ENCODE measurements around the gene GTF3C1.

Gene GTF3C1

GRCh38 chr16:27464626-27465482 lies 84.9 kb downstream of the GTF3C1 start:
- in situ Hi-C loops (cut with HindIII; ENCODE audit: low sequenced_read_pairs) = no loop called here
- H3K4me3 ChIP-seq (ENCODE audit: low read depth, low read length) = no peak overlapping the region
- TF ChIP-seq CTCF (IDR thresholded peaks at IDR 0.05; ENCODE audit: low read depth, low read length) = no peak
- no peak for DNase-seq (ENCODE audit: low read depth, low spot score)

GRCh38 chr16:27463741-27464591 lies 85.7 kb downstream of the GTF3C1 start:
- no peak for TF ChIP-seq CTCF (IDR thresholded peaks at IDR 0.05; ENCODE audit: low read depth, low read length)
- in situ Hi-C loops (cut with HindIII; ENCODE audit: low sequenced_read_pairs) = no loop called here
- DNase-seq (ENCODE audit: low read depth, low spot score) = no peak
- H3K4me3 ChIP-seq (ENCODE audit: low read depth, low read length) = no peak overlapping the region

GRCh38 chr16:27462846-27463682 lies 86.6 kb downstream of the GTF3C1 start:
- no peak for DNase-seq (ENCODE audit: low read depth, low spot score)
- no peak for TF ChIP-seq CTCF (IDR thresholded peaks at IDR 0.05; ENCODE audit: low read depth, low read length)
- in situ Hi-C loops (cut with HindIII; ENCODE audit: low sequenced_read_pairs) = no loop called here
- no peak overlapping the region for H3K4me3 ChIP-seq (ENCODE audit: low read depth, low read length)

DNA sequence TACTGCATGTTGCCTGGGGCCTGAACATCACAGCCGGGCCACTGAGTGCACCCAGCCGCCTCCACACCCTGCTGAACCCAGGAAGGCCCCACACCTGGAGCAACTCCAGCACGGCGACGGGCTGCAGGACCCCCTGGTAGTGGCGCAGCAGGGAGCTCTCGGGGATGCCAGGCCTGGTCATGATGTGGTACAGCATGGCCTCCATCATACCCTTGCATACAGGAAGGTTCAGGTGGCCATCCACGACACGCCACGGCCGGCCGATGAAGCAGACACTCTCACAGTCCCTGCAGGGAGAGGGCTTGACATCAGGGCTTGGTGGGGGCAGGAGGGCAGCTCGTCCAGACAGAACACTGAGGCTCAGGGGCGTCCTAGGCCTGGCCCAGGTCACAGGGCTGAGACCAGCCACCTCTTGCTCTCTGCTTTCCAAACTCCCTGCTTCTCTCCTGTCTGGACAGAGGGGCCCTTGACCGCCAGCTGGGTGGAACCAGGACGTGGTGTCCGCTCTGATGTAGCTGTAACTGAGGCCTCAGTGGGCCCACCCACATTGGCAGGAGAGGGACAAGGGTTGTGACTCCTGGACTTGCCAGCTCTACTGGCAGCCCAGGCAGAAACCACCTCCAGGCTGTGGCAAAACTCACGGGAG lies 87.4 kb downstream of the GTF3C1 start:
- in situ Hi-C loops (cut with HindIII; ENCODE audit: low sequenced_read_pairs) = no loop called here
- DNase-seq (ENCODE audit: low read depth, low spot score) = no peak
- TF ChIP-seq CTCF (IDR thresholded peaks at IDR 0.05; ENCODE audit: low read depth, low read length) = no peak
- H3K4me3 ChIP-seq (ENCODE audit: low read depth, low read length) = no peak overlapping the region

- no peak for DNase-seq (ENCODE audit: low read depth, low spot score)
- TF ChIP-seq CTCF (IDR thresholded peaks at IDR 0.05; ENCODE audit: low read depth, low read length) = no peak
- in situ Hi-C loops (cut with HindIII; ENCODE audit: low sequenced_read_pairs) = no loop called here
- H3K4me3 ChIP-seq (ENCODE audit: low read depth, low read length) = no peak overlapping the region
These were observed 88.1 kb downstream of the GTF3C1 start for GRCh38 chr16:27461483-27462171.
